ENCODE measurements around the gene ADAMTS14. TPM values are rescaled to one million over a fixed set of nuclear protein-coding genes. Genes with fewer than 3 reads are reported as not detected.

Gene ADAMTS14
- total RNA-seq, 6 experiments from 2014 or later: 0.03 to 0.09 (median 0.05) TPM; not detected in 2

DNA sequence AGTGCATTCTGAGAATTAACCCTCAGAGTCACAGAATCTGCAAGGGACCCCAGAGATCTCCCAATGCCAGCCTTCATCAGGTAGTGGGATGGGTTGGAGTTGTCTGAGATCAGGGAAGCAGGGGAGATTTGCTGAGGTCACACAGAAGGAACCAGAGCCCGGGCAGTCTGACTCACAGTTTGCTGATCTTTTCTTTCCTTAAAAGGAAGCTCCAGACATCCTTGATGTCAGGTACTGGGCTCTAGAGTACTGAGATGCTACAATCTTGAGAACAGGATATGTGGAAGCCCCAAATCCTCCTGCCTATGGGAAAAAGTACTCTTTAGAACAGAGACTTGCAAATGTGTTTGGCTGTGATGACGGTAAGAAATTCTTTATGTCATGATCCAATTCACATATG is 112.2 kb downstream of the ADAMTS14 start:
- Mint-ChIP-seq H3K36me3 (ENCODE audit: low read depth) (no peaks in the 10 kb centered on the region), H3K4me3 (no peak overlapping the region), H3K9me3 (no peaks in the 10 kb centered on the region), H3K4me1 (ENCODE audit: low read depth) (peaks cover 4% of the 10 kb centered on the region; the same call in 1 of the 2 replicates), H3K27me3 (ENCODE audit: insufficient read depth) (peaks cover 48% of the 10 kb centered on the region), H3K27ac (no peak overlapping the region)
- TF ChIP-seq, protein P1, sequence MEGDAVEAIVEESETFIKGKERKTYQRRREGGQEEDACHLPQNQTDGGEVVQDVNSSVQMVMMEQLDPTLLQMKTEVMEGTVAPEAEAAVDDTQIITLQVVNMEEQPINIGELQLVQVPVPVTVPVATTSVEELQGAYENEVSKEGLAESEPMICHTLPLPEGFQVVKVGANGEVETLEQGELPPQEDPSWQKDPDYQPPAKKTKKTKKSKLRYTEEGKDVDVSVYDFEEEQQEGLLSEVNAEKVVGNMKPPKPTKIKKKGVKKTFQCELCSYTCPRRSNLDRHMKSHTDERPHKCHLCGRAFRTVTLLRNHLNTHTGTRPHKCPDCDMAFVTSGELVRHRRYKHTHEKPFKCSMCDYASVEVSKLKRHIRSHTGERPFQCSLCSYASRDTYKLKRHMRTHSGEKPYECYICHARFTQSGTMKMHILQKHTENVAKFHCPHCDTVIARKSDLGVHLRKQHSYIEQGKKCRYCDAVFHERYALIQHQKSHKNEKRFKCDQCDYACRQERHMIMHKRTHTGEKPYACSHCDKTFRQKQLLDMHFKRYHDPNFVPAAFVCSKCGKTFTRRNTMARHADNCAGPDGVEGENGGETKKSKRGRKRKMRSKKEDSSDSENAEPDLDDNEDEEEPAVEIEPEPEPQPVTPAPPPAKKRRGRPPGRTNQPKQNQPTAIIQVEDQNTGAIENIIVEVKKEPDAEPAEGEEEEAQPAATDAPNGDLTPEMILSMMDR (IDR thresholded peaks at IDR 0.05): no peak
- DNase-seq: no peak

GRCh38 chr10:70785190-70785589 is 112.9 kb downstream of the ADAMTS14 start, which contains the start of gene TBATA:
TBATA (minus strand) TSS chr10:70785377; CDS start chr10:70783379, 1,998 bp downstream.
- Mint-ChIP-seq H3K9me3 (no peaks in the 10 kb centered on the region), H3K36me3 (ENCODE audit: low read depth) (no peaks in the 10 kb centered on the region), H3K4me3 (no peak within 1 kb of the TSS), H3K27ac (no peak within 1 kb of the TSS), H3K27me3 (ENCODE audit: insufficient read depth) (peaks cover 45% of the 10 kb centered on the region), H3K4me1 (ENCODE audit: low read depth) (peaks cover 4% of the 10 kb centered on the region; the same call in 1 of the 2 replicates)
- DNase-seq: no peak
- TF ChIP-seq, protein P1 (IDR thresholded peaks at IDR 0.05): no peak

DNA sequence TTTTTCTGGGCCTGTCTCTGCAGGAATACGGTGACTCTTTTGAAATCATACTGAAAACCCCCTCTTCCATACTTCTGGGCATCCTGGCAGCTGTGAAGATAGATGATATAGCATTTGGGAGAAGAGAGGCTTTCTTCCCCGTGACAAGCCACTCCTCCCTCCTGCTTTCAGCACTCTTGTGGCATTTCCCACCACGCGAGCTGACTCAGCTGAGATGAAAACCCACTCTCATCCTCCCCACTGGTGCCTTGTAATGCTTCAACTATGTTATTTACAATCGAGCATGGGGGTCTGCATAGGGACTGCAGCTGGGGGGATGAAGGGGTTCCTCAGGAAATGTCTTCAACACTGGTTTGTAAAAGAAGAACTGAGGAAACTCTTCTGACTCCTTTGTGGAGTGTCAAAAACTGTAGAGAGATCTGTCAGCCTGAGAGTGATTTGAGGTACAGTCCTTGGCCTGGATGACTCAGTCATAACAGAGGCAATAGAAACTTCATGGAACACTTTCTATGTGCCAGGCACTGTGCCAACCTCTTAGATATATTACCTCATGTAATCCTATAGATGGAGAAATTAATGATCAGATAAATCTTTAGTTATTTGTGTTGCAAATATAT is 114.6 kb downstream of the ADAMTS14 start:
- Mint-ChIP-seq H3K4me3 (no peak overlapping the region), H3K27me3 (ENCODE audit: insufficient read depth) (peaks cover 39% of the 10 kb centered on the region), H3K4me1 (ENCODE audit: low read depth) (peaks cover 4% of the 10 kb centered on the region; the same call in 1 of the 2 replicates), H3K9me3 (no peaks in the 10 kb centered on the region), H3K27ac (no peak overlapping the region), H3K36me3 (ENCODE audit: low read depth) (no peaks in the 10 kb centered on the region)
- no peak for DNase-seq
- TF ChIP-seq, protein P1 (IDR thresholded peaks at IDR 0.05): no peak

- TF ChIP-seq, protein P1 (IDR thresholded peaks at IDR 0.05): no peak
- no peak for DNase-seq
- Mint-ChIP-seq H3K27ac (no peak overlapping the region), H3K36me3 (ENCODE audit: low read depth) (peaks cover under 1% of the 10 kb centered on the region; the same call in 1 of the 2 replicates), H3K9me3 (no peaks in the 10 kb centered on the region; the same call in 1 of the 2 replicates), H3K27me3 (ENCODE audit: insufficient read depth) (peaks cover 32% of the 10 kb centered on the region), H3K4me1 (ENCODE audit: low read depth) (peaks cover 4% of the 10 kb centered on the region; the same call in 1 of the 2 replicates), H3K4me3 (no peak overlapping the region)
Observed at GRCh38 chr10:70791386-70792039, 119.2 kb downstream of the ADAMTS14 start.

DNA sequence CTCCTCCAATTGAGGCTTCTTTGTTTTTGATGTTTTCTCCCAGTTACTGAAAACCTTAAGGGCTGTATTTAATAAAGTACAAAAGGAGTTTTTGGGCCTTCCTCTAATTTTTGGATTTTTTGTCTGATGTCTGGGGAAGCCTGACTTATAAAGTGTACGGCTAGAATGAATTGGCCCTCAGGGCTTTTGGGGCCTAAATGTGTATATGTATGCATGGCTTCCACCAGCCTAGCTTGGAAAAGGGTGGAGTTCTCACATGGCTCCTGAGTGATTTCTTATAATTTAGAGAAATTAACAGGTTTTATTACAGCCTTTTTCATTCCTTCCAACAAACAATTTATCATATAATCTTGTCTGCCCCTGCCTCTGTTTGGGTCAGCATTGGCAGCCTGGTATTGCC is 123.3 kb downstream of the ADAMTS14 start:
- TF ChIP-seq, protein P1 (IDR thresholded peaks at IDR 0.05): no peak
- Mint-ChIP-seq H3K27ac (no peak overlapping the region), H3K9me3 (no peaks in the 10 kb centered on the region; the same call in 1 of the 2 replicates), H3K36me3 (ENCODE audit: low read depth) (peaks cover 9% of the 10 kb centered on the region; the same call in 1 of the 2 replicates), H3K4me1 (ENCODE audit: low read depth) (peaks cover 6% of the 10 kb centered on the region; the same call in 1 of the 2 replicates), H3K27me3 (ENCODE audit: insufficient read depth) (peaks cover 48% of the 10 kb centered on the region), H3K4me3 (no peak overlapping the region)
- DNase-seq: no peak

All from HFFc6 (cell line).